GM13976 (cell line): Measurements from ENCODE around the gene THG1L.

Experiments
- DNase-seq: peaks from one replicate; pipeline ENCODE4 v3.0.0; 2012; ENCODE audit warnings: low spot score
- CTCF ChIP-seq: IDR thresholded peaks from 2 replicates; pipeline ENCODE4 v1.5.1; 2012; ENCODE audit warnings: borderline replicate concordance, mild to moderate bottlenecking; ENCODE audit not compliant: insufficient read depth; ENCODE audit errors: extremely low read depth, missing control alignments, control extremely low read depth
- in situ Hi-C: fragments of 300-500 bp; cut with MboI; formaldehyde crosslinking; loops from one replicate; pipeline ENCODE4 v1.12.0; 2022; ENCODE audit warnings: low sequenced_read_pairs, mixed read lengths, inconsistent platforms; ENCODE audit not compliant: unreplicated experiment

THG1L gene

DNA sequence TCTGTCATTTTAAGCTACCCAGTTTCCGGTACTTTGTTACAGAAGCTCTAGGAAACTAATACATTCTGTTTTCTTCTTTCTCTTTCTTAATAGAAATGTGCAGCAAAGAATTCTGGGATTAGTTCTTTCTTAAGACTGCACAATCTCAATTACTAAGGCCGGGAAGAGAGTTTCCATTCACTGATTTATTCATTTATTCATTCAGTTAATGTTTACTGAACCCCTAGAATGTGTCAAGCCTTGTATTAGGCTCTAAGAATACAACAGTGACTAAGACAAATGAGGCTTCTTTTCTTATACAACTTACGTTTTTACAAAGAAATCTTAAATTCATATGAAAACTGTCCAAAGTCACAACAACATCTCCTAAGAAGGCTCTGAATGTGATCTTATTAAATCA lies 27.5 kb upstream of the THG1L start:
- DNase-seq, result no peak
- TF ChIP-seq CTCF, result no peak
- in situ Hi-C loops, result no loop called here

- in situ Hi-C loops, result no loop called here
- TF ChIP-seq CTCF, result no peak
Measured at GRCh38 chr5:157708866-157709265, 22.4 kb upstream of the THG1L start.

GRCh38 chr5:157709346-157709745 lies 21.9 kb upstream of the THG1L start:
- TF ChIP-seq CTCF, result no peak
- no peak for DNase-seq
- in situ Hi-C loops, result no loop called here

More at GRCh38 chr5:157708866-157709265, 22.4 kb upstream of the THG1L start:
- DNase-seq, result no peak

DNA sequence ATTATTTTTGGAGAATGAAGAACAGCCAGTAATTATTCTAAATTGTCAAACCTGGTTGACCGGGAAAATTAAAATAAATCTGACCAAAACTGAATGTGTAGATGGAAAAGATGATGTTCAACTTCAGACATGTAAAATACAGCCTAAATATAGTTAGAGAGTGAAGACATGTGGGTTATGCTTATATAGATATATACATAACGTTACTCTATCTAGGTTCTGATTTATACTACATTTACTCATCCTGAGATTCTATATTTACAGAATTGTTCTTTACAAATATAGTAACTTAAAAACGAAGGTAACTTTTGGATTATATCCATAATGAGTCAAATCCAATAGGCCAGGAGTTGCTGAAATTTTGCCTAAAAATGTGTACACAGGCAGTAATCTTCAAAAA lies 20.8 kb upstream of the THG1L start:
- DNase-seq, result no peak
- in situ Hi-C loops, result no loop called here

DNA sequence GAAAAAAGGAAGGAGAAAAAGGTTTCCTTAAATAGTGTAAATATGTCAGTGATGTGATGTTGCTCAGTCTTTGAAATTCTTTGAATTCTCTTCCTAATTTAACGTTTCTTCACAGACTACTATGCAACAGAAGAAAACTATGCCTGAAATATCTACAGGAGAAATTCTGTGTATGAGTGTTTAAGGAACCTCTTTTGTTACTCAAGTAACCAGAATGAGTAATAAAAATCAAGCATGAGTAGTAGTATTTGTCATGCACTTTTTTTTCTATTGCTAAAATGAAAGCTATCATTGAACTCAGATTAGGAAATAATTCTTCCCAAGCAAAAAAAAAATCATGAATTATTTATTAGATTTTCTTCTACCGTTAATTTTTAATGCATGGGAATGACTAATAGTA lies 20.3 kb upstream of the THG1L start:
- in situ Hi-C loops, result no loop called here
- no peak for TF ChIP-seq CTCF
- no peak for DNase-seq

More for the DNA sequence above, 20.8 kb upstream of the THG1L start:
- TF ChIP-seq CTCF, result no peak

DNA sequence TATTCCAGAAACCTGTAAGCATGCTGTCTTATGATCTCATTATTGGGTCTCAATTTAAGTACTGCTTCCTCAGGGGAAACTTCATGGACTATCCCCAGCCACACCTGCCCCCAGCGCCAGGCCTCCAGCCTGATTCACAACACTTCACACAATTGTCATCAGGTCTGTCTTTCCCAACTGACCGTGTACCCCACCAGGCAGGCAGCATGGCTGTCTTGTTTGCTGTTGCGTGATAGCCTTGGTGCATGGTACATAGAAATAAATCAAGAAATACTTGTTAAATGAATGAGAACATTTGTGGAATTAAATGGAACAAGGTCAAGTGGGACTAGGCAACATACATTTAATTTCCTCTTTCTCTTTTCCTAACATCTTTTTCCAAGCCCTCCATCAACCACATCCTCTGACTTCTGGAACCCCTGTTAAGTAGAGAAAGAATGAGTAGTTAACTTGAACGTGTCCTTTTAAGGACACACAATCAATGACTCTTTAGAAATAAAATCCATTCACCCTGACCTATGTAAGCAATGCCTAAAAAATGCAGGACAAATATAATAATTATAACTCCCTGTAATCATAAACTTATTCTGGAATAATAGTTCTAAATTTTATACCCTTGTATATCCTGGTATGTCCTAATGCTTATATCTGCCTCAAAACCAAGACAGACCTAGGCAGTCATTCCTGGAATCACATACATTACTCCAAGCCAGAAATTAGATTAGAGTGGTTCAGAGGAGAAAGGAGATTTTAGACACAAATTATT lies 17.2 kb upstream of the THG1L start:
- no peak for DNase-seq
- in situ Hi-C loops, result no loop called here
- TF ChIP-seq CTCF, result no peak

DNA sequence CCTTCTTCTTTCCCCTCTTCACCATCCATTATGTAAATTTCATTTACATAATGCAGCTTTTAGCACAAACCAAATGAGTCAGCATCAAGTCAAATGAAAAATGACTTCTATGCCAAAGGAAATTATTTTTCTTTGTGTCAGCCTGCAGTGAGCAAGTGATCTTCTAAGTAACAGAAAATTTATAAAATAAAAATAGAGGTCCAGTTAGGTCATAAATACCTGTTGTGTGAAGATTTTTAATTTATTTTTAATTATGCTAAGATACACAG lies 16.7 kb upstream of the THG1L start:
- no peak for DNase-seq
- in situ Hi-C loops, result no loop called here
- no peak for TF ChIP-seq CTCF
